GM18870 (cell line): ENCODE measurements around the gene SIN3B.
"Not testable (repeated sequence)": the region's sequence is repeated elsewhere in the genome, so short reads cannot be mapped to it uniquely, and the experiment has no call there.

ENCODE experiments used
- ATAC-seq: cut with Tn5 transposase; IDR thresholded peaks from one replicate; pipeline ENCODE4 v1.9.1; 2021; ENCODE audit warnings: moderate library complexity; ENCODE audit not compliant: unreplicated experiment

Gene SIN3B

GRCh38 chr19:16868423-16869130, 39.4 kb downstream of the SIN3B start:
- ATAC-seq: no peak

DNA sequence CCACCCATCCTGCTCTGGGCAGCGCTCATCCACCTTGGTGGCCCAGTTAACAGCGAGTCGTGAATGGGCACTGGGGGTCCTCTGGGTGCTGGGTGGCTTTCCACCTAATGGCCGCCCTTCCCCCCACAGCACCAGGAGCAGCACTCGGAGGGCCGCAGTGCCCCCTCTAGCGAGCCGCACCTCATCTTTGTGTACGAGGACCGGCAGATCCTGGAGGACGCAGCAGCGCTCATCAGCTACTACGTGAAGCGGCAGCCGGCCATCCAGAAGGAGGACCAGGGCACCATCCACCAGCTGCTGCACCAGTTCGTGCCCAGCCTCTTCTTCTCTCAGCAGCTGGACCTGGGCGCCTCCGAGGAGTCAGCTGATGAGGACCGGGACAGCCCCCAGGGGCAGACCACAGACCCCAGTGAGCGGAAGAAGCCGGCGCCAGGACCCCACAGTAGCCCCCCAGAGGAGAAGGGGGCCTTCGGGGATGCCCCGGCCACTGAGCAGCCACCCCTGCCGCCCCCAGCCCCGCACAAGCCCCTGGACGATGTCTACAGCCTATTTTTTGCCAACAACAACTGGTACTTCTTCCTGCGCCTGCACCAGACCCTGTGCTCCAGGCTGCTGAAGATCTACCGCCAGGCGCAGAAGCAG, 40.3 kb downstream of the SIN3B start:
- ATAC-seq: no peak

DNA sequence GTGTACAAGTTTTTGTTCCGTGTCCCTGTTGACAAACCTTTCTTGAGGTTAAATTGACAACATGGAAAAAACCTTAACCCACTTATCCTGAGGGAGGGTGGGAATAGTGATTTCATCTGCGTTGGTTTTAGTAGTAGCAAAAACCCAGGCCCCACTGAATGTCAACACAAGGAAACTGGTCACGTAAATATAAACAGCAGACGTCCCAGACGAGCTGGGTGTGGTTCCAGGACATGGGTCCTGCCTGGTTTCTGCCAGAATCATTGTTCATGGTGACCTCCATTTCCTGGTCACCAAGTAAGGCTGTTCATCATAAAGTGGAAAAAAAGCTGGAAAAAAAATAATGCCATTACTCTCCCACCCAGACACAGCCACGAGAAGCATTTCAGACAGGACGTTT, 42.7 kb downstream of the SIN3B start:
- no peak for ATAC-seq

- ATAC-seq: no peak
Measured at GRCh38 chr19:16872728-16873127, 43.5 kb downstream of the SIN3B start.

DNA sequence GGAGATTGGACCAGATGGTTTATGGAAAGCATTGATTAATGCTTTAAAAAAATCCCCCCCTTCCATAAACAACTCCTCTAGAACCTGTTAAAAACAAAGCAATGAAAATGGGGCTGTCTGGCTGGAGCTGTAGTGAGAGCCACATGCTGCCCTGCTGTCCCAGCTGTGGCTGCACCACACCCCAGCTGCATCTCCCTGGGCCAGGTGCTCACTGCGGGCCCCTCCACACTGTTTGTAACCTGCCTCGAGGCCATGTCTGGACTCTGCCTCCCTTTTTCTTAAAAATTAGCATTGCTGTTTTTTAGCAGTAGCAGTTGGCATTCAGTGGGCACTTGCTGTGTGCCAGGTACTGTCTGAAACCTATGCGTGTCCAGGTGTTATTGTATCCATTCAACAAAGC, 44.4 kb downstream of the SIN3B start:
- no peak for ATAC-seq

GRCh38 chr19:16874250-16874977, 45.2 kb downstream of the SIN3B start:
- no peak for ATAC-seq

DNA sequence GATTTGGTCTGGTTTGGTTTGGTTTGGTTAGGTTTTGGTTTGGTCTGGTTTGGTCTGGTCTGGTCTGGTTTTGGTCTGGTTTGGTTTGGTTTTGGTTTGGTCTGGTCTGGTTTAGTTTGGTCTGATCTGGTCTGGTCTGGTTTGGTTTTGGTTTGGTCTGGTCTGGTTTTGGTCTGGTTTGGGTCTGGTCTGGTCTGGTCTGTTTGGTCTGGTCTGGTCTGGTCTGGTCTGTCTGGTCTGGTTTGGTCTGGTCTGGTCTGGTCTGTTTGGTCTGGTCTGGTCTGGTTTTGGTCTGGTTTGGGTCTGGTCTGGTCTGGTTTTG, 45.7 kb downstream of the SIN3B start:
- ATAC-seq: not testable (repeated sequence)

GRCh38 chr19:16875584-16876555, 46.7 kb downstream of the SIN3B start:
- ATAC-seq: no peak

GRCh38 chr19:16876904-16877361, 47.7 kb downstream of the SIN3B start:
- no peak for ATAC-seq

DNA sequence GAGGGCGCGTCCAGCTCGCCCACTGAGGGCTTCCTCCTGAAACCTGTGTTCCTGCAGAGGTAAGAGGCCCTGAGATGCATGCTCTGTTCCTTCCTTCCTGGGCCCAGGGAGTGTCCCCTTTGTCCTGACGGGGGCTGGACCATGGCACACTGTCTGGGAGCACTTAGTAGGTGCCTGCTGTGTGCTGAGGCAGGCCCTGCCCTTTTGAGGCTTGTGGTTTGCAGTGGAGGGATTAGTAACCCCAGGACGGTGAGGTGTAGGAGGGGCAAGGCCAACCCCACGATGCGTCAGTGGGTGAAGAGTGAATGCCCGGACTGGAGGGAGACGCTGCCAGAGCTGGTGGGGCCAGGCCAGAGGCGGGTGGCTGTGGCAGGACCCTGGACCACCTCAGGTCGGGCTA, 48.4 kb downstream of the SIN3B start:
- no peak for ATAC-seq

GRCh38 chr19:16878181-16878965, 49.2 kb downstream of the SIN3B start:
- no peak for ATAC-seq

DNA sequence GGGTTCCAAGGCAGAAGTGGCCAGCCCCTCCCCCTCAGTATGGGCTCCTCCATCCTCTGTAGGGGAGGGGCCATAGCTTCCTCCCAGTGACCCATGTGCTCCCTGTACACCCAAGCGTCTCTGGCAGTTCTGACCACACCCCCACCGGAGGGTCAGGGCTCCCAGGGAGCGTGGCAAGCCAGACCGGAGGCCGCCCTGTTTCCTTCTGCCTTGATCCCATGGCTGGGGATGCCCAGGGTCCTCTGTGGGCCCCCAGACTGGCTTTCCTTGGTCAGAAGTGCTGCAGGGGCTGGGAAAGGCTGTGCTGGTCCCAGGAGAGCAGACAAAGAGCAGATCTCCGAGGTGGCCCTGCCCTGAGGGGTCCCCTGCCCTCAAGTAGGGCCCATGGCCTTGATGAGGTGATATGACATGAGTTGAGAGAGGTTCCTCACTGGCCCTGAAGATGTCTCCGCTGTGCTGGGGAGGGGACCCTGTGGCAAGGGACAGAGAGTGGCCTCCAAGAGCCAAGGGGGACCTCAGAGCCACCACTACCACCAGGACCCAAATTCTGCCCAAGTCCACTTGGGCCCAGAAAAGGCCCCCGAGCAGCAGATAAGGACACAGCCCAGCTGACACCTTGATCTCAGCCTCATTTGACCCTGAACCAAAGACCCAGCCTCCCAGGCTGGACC, 51.8 kb downstream of the SIN3B start:
- no peak for ATAC-seq

- ATAC-seq: no peak
Measured at GRCh38 chr19:16882146-16882545, 52.9 kb downstream of the SIN3B start.

DNA sequence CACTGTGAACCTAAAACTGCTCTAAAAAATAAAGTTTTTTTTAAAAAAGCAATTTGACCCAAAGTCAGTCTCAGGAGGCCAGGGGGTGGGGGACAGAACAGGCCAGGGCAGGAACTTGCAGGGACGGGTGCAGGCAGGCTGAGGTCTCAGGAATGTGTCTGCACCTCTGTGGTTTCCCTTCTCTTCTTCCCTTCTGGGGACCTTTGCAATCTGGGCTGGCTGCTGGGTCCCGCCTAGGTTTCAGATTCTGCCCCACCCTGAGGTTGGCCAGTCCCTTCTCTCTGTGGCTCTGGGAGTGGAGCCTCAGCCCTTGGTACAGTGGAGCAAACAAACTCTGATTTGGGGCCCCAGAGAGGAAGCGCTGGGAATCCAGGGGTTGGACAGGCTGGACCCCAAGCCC, 54.3 kb downstream of the SIN3B start:
- no peak for ATAC-seq

- no peak for ATAC-seq
Measured at GRCh38 chr19:16885166-16885565, 56.0 kb downstream of the SIN3B start.

DNA sequence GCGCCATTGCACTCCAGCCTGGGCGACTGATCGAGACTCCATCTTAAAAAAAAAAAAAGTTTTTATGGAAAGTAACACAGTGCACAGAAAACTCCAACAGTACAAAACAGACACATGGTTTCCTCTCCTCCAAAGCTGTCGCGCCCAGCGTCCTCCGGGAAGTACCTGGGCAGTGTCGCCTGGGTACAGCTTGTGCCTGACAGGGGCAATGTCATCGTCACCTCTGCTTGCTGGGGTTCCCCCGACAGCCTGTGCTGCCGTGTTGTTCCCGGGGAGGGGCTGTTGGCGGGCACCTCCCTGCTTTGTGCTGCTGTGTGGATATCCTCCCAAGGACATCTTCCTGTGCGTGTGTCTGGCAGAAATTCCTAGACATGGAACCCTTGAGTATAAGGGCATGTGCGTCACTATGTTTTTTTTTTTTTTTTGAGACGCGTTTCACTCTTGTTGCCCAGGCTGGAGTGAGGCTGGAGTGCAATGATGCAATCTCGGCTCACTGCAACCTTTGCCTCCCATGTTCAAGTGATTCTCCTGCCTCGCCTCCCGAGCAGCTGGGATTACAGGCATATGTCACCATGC, 57.2 kb downstream of the SIN3B start:
- no peak for ATAC-seq

GRCh38 chr19:16887353-16888265, 58.4 kb downstream of the SIN3B start:
- ATAC-seq: no peak

DNA sequence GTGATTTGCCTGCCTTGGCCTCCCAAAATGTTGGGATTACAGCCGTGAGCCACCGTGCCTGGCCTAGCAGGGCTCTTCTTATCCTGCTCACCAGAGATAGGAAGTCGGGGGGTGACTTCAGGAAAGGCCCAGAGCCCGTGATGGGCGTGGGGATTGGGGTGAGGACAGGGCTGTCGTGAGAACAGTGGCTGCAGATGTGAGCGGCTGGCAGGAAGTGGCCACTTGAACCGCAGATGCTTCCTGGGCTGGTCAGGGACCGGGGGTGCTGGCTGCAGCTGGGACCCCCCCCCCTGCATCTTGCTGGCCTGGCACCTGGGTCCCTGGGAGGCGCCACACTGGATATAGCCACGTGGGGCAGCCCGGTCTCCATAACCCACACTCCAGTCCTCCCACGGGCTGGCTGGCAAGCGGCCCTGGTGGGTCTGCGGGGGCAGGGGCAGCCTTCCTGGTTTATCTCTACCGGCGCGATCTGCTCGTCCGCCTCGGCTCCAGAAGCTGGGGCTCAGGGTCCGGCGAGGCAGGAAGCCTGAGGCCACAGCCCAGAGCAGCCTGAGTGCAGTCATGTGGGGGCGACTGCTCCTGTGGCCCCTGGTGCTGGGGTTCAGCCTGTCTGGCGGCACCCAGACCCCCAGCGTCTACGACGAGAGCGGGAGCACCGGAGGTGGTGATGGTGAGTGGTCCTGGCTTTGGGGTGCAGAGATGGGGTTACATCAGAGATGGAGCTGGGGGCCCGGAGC, 59.6 kb downstream of the SIN3B start, which contains the start of gene F2RL3:
Gene F2RL3, plus strand, starts transcription at position 371 of the 737 bp plus-strand sequence. Its CDS starts 191 bp downstream, at position 562.
- no peak for ATAC-seq
